IPS-18c (cell line): ENCODE measurements around the gene IFT57.
A peak's percentile ranks its signal among the peaks of the same experiment; 100 is the strongest.
"Not testable (repeated sequence)": the region's sequence is repeated elsewhere in the genome, so short reads cannot be mapped to it uniquely, and the experiment has no call there.

ENCODE experiments used
- H3K4me3 ChIP-seq: 2 replicates; pipeline ENCODE4 v1.7.0; 2013; ENCODE audit warnings: low read depth, mild to moderate bottlenecking, low read length, moderate library complexity; ENCODE audit not compliant: insufficient read depth
- H3K9me3 ChIP-seq: one replicate; pipeline ENCODE4 v1.6.1; 2013; ENCODE audit warnings: mild to moderate bottlenecking, low read length, moderate library complexity; ENCODE audit not compliant: control insufficient read depth, insufficient read depth

The IFT57 gene

GRCh38 chr3:108221911-108222852 is at the start of gene IFT57:
Gene IFT57 (minus strand): TSS chr3:108222424. CDS start chr3:108222322, 102 bp downstream.
- peak within 1 kb of the TSS; percentile 89 for H3K4me3 ChIP-seq
- H3K9me3 ChIP-seq = no peaks in the 10 kb centered on the region

- Histone ChIP-seq H3K4me3 (no peak overlapping the region), H3K9me3 (no peaks in the 10 kb centered on the region)
Observed at GRCh38 chr3:108271626-108272025, 49.4 kb upstream of the IFT57 start.

DNA sequence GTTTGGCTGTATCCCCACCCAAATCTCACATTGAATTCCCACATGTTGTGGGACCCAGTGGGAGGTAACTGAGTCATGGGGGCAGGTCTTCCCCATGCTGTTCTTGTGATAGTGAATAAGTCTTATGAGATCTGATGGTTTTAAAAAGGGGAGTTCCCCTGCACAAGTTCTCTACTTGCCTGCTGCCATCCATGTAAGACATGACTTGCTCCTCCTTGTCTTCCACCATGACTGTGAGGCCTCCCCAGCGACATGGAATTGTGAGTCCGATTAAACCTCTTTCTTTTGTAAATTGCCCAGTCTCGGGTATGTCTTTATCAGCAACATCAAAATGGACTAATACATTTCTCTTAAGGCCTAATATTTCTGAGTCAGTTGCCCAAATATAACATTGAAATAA is 46.0 kb upstream of the IFT57 start:
- not testable (repeated sequence) for H3K9me3 ChIP-seq, H3K4me3 ChIP-seq

- H3K4me3 ChIP-seq = not testable (repeated sequence)
Observed at GRCh38 chr3:108264534-108265298, 42.5 kb upstream of the IFT57 start.

GRCh38 chr3:108255131-108255530 is 32.9 kb upstream of the IFT57 start:
- H3K4me3 ChIP-seq = no peak overlapping the region

More at GRCh38 chr3:108264534-108265298, 42.5 kb upstream of the IFT57 start:
- H3K9me3 ChIP-seq = not testable (repeated sequence)

GRCh38 chr3:108251844-108252243 is 29.6 kb upstream of the IFT57 start:
- no peak overlapping the region for H3K4me3 ChIP-seq
- H3K9me3 ChIP-seq = no peaks in the 10 kb centered on the region

More at GRCh38 chr3:108255131-108255530, 32.9 kb upstream of the IFT57 start:
- no peaks in the 10 kb centered on the region for H3K9me3 ChIP-seq

GRCh38 chr3:108251265-108251664 is 29.0 kb upstream of the IFT57 start:
- no peak overlapping the region for H3K4me3 ChIP-seq
- H3K9me3 ChIP-seq = no peaks in the 10 kb centered on the region

- Histone ChIP-seq H3K4me3 (no peak overlapping the region), H3K9me3 (peaks cover 2% of the 10 kb centered on the region)
Observed at GRCh38 chr3:108250626-108251025, 28.4 kb upstream of the IFT57 start.

GRCh38 chr3:108243243-108243642 is 21.0 kb upstream of the IFT57 start:
- no peak overlapping the region for H3K4me3 ChIP-seq
- peaks cover 2% of the 10 kb centered on the region for H3K9me3 ChIP-seq

DNA sequence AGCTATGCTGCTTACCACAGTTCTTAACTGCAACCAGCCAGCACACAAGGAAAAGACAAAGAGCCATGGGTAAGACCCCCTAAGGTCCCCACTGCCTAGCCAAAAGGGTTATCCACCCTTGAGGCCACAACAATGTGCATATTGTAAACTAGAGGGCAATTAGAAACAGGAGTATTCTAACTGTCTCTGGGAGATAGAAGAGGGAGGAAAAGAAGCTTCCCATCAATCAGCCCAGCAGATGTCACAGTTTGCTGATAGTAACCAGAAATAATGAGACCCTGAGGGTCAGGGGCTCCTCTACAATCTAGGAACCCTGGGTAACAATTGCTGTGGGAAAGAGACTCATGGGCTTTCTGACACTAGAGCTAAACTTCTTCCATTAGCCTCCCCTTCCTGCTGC is 20.6 kb upstream of the IFT57 start:
- Histone ChIP-seq H3K4me3 (no peak overlapping the region), H3K9me3 (peaks cover 2% of the 10 kb centered on the region)

GRCh38 chr3:108241721-108242120 is 19.5 kb upstream of the IFT57 start:
- H3K9me3 ChIP-seq = peaks cover 2% of the 10 kb centered on the region
- H3K4me3 ChIP-seq = no peak overlapping the region

DNA sequence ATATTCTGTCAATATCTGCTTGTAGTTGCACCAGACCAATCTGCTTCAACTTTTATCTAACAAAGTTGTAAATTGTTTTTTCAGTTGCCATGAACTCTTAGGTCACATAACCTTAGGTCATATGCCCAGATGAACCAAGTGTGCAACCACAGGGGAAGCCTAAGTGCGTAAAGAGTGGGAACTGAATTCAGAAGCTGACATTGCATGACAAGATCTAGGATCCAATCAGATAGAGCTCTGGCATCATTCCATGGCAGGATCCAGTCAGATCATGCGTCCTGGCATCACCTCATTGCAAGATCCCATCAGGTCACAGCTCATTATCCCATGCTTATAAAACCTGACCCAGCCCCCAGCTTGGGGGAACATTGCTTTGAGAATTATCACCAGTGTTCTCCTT is 18.9 kb upstream of the IFT57 start:
- Histone ChIP-seq H3K4me3 (no peak overlapping the region), H3K9me3 (peaks cover 2% of the 10 kb centered on the region)

DNA sequence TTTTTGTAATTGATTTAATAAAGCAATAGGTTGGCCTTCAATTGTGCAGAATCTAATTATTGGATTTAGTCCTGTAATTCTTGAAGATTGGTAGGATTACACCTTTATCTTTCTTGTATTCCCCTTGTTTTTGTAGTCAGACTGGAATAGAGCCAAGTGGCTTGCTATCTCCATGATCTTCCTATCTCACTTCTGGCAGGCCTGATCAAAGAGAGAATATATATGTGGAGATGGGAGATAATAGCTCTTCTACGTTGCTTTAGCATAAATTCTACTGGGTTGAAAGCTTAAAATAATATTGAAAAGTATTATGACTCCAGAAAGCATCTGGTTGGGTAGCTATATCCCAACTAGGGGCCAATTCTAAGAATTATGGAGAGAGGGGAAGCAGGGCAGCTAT is 16.9 kb upstream of the IFT57 start:
- no peak overlapping the region for H3K4me3 ChIP-seq
- H3K9me3 ChIP-seq = no peaks in the 10 kb centered on the region

DNA sequence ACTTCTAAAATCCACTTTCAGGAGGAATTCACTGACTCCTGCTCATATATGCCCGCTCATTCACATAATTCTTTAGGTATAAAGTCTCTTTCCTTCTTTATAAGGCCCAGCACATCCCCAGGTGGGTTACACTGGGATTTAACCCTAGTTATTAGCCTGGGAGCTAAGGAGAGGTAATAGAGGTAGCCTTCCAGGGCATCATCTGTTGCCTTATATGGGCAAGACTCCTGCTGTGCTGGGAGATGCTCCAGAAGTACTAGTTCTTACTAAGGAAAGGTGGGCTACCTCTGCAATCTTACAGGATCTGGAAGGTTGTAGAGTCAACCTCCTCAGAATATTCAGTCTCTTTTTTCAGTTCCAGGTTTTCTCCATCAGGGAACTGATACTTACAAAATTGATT is 13.1 kb upstream of the IFT57 start:
- H3K9me3 ChIP-seq = no peaks in the 10 kb centered on the region
- H3K4me3 ChIP-seq = no peak overlapping the region

DNA sequence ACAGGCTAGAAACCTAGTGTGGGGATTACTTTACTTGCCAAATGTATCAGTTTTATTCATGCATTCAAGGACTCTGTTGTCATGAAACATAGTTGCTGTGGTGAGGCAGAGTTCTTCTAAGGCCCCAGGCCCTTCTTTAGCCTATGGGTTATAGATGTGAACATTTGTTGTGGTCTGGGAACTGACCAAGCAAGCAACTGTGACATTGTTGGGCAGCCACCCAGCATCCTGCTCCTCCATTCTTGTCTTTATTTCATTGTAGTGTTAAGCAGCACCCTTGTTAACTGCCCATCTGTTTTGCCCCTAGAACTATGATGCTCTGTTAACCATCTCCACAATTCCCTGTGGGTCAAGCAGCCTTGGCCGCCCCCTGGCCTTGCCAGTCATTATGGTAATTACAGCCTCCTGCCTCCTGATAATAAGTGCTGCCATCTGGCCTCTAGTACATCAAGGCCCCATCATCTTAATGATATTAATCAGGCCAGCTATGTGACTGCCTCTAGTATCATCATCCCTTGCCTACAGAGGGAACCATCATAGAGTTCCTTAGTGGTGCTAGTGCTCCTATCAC is 12.2 kb upstream of the IFT57 start:
- Histone ChIP-seq H3K9me3 (no peaks in the 10 kb centered on the region), H3K4me3 (no peak overlapping the region)

GRCh38 chr3:108228286-108228685 is 6.1 kb upstream of the IFT57 start:
- no peaks in the 10 kb centered on the region for H3K9me3 ChIP-seq

GRCh38 chr3:108227131-108227530 is 4.9 kb upstream of the IFT57 start:
- Histone ChIP-seq H3K4me3 (no peak overlapping the region), H3K9me3 (no peaks in the 10 kb centered on the region)

More at GRCh38 chr3:108228286-108228685, 6.1 kb upstream of the IFT57 start:
- no peak overlapping the region for H3K4me3 ChIP-seq

GRCh38 chr3:108225221-108225620 is 3.0 kb upstream of the IFT57 start:
- H3K4me3 ChIP-seq = no peak overlapping the region

More at GRCh38 chr3:108225221-108225620, 3.0 kb upstream of the IFT57 start:
- no peaks in the 10 kb centered on the region for H3K9me3 ChIP-seq
